Breast epithelium (tissue), 3 donors: ENCODE results near the gene AVPR1B.

ENCODE experiments used
- CTCF ChIP-seq, 3 donors: fragments of 450-650 bp; IDR thresholded peaks; one replicate each; pipeline ENCODE4 v1.5.1; 2016 to 2017; ENCODE audit warnings: antibody characterized with exemption in 3 of 3, mild to moderate bottlenecking in 3 of 3, moderate library complexity in 3 of 3
- POLR2A ChIP-seq: fragments of 450-650 bp; IDR thresholded peaks from one replicate; pipeline ENCODE4 v1.6.1; 2016; ENCODE audit warnings: antibody characterized with exemption, mild to moderate bottlenecking, moderate library complexity
- POLR2AphosphoS5 ChIP-seq, 3 donors: sonication (generic); formaldehyde crosslinking; IDR thresholded peaks; one replicate each; pipeline ENCODE4 v1.6.1; 2017; ENCODE audit warnings: antibody characterized with exemption in 3 of 3

DNA sequence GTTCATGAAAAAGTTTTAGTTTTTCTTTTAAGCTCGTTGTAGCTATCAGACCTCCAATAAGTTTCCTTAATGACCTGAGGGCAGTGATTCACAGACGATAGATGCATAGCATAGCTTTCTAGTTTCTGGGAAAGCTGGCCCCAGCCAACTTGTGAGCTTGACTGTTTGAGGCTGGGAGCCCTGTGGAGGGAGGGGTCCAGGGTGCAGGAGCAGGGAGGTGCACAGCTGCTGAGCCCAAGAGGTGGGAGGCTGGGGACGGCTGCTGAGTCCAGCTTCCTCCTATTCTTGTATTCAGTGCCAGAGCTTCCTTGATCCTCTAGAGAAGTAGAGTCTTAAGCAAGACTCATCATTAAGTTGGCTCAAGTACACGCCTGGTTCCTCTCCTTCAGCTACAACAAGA, 11.0 kb upstream of the AVPR1B start:
- no peak for TF ChIP-seq POLR2A
- no peak for TF ChIP-seq POLR2AphosphoS5 (IDR thresholded peaks at IDR 0.05)
- TF ChIP-seq CTCF (IDR thresholded peaks at IDR 0.05) = no peak
